DMS79 treated with DMSO at 0.1 percent for 48 hours (cell line): ENCODE results near the gene ZNF648.
"Not testable (repeated sequence)": the region's sequence is repeated elsewhere in the genome, so short reads cannot be mapped to it uniquely, and the experiment has no call there.

Experiments
- DNase-seq: peaks from one replicate; lab custom pipeline; 2025; lab: John Stamatoyannopoulos, UW

Gene ZNF648, protein sequence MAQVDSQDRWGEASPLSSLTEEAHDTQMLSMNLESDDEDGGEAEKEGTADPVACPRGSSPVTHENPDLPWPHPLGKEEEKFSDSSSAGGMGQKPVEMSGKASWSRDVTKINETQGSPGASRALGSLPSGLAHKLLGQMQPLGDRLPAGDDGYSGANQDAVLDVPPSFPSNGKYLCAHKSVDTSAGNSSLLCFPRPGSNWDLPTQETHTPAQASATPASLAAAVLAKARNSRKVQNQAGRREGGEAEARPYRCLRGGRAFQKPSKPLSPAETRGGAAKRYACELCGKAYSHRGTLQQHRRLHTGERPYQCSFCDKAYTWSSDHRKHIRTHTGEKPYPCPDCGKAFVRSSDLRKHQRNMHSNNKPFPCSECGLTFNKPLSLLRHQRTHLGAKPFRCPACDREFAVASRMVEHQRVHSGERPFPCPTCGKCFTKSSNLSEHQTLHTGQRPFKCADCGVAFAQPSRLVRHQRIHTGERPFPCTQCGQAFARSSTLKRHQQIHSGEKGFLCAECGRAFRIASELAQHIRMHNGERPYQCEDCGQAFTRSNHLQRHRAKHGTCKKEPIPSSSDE

DNA sequence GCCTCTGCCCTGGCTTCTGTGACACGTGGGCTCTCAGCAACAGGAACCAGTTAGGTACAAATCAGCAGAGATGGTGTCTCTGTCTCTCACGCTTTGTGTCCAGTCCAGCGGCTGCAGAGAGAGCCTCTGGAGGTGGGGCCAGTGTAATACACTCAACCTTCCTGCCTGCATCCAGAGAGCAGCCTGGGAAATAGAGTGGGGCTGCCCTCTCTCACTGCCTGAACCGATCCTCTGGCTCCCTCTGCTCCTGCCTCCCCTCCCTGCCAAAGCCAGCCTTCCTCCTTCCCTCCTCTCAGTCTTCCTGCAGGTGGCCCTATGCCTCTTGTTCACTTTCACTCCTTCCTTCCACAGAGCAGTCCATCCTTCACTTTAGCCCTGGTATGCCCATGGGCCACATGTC, at the start of gene ZNF648:
Gene ZNF648 (minus strand): TSS at position 119 of the 400 bp plus-strand sequence. CDS start 3,702 bp downstream, outside the sequence.
- no peak for DNase-seq

DNA sequence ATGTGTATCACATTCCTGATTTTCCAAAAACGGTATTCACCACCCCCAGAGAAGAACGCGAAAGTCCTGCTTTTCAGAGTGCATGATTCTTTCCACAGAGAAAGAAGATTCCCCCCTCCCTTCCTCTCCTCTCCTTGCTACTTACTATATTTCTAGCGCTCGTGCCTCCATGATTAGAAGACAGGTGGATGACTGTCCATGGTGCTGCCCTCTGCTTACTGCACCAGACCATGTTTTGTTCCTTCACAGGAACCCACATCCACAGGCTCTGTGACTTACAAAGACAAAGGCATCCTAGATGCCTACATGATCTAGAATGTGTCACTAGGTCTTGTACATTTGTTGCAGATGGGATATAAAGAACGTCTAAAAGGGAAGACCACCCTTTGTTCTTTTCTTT, 49.1 kb upstream of the ZNF648 start:
- no peak for DNase-seq

DNA sequence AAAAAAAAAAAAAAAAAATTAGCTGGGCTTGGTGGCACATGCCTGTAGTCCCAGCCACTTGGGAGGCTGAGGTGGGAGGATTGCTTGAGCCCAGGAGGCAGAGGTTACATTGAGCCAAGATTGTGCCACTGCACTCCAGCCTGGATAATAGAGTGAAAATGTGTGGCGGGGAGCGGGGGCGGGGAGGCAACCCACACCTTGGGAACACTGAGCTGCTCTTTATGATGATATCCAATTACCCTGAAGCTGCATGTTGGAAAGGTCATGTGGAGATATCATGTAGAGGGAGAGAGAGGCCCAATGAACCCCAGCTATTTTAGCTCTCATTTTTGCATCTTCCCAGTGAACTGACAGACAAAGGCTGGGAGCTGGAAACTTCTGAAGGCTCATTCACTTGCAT, 48.3 kb upstream of the ZNF648 start:
- DNase-seq, result no peak

DNA sequence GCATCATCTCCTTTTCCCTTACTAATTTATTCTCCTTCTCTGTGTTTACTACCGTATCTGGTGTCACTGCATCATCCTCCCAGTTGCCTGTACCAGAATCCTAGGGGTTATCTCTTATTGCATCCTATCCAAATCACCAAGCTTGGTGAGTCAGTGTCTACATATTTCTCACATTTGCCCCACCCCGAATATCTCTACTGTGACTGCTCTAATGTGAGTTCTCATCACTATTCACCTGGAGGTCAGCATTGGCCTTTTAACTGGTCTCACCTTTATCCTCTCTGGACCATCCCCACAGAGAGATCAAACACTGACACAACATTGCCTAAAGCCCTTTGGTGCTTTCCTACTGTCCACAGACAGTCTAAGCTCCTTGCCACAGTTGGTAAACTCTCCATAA, 45.7 kb upstream of the ZNF648 start:
- no peak for DNase-seq

DNA sequence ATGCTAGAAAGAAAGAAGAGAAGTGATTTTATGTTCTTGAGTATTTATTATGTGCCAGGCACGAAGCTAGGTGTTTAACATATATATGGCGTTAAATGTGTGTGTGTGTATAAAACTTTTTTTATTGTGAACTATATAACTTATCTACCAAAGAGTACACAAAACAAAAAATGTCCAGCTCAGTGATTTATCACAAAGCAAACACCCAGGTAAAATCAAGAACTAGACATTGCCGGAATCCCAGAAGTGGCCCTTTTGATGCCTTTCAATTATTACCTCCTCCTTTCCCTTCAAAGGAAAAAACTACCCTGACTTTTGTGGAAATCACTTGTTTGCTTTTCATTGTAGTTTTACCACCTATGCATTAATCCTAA, 40.5 kb upstream of the ZNF648 start:
- no peak for DNase-seq

DNA sequence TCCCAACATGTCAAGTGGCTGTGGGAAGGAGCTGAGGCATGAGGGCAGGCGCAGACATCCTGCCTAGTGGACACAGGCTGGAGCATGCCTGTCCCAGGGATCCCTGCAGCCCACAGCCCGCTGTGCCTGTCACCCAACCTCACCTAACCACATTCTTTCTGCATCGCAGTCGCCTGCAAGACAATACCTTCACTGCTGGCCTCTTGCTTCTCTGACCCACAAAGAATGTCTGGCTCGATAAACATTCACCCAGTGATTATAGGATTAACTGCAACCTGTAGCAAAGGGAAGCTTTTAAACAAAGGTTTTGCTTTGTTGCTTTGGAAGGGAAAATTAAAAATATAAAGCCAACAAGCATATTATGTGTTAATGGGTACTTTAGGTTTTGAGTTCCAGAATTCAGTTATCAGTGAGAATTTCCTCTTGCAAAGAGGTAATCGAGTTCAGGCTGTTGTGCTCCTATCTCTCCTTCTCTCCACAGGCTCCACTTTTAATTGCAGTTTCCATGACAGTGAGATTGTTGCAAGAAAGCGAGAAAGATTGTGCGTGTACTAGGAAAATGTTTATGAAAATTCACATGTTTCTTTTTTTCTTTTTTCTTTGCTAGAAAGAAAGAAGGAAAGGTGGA, 40.0 kb upstream of the ZNF648 start:
- DNase-seq, result no peak

DNA sequence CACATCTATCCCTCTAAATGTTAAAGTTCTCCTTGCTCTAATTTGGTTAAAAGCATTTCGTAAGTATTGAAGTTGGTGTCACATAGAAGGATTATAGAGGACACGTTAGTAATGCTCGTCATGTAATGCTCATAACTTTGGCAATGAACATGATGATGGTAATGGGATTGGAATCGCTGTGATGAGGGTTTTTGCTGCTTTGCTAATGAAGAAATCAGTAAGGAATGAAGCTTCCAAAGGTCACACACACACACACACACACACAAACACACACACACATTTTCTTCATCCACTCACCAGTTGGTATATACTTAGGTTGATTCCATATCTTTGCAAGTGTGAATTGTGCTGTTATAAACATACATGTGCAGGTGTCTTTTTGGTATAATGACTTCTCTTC, 36.8 kb upstream of the ZNF648 start:
- DNase-seq, result no peak

DNA sequence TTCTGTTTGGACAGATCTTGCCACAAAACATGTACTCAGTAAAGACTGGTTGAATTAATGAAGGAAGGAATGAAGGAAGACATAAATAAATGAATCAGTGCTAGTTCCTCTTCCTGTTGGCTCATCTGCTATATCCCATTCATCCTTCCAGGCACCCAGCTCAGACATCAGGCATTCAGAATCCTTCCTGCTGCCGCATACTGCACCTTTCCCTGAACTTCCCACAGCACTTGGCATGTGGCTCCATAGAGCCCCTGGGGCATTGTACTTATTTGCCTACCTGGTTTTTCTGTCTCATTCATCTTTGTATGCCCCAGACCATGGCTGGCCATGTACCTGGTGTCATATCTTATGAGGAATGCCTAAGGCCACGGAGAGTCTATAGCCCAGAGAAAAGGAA, 34.4 kb upstream of the ZNF648 start:
- DNase-seq, result no peak

DNA sequence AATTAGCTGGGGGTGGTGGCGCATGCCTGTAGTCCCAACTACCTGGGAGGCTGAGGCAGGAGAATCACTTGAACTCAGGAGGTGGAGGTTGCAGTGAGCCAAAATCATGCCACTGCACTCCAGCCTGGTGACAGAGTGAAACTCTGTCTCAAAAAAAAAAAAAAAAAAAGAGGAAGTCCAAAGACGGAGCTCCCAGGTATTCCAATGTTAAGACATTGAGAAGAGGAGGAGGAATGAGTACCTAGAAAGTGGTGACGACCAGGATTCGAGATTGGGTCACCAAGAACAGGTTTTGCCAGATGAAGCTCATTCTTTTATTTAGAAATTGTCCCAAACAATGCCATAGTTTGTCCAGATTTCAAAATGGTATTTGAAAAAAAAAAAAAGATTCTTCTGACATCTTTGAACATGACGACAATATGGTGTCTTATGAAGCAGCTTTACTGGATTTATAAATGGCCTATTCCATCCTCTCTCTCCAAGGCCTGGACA, 33.0 kb upstream of the ZNF648 start:
- not testable (repeated sequence) for DNase-seq

DNA sequence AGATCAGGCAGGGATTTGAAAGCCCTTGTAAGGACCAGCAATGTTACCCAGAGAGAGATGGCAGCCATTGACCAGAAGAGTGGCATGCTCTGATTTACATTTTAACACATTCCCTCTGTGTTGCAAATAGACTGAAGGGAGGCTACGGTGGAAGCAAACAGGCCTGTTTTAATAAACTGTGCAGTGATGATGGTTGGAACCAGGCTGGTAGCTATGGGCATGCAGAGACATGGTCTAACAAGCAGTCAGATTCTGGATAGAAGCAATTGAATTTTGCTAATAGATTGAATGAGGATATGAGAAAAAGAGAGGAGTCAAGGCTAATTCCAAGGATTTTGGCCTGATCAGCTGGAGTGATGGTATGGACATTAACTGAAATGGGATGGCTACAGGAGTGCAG, 32.3 kb upstream of the ZNF648 start:
- DNase-seq, result no peak

DNA sequence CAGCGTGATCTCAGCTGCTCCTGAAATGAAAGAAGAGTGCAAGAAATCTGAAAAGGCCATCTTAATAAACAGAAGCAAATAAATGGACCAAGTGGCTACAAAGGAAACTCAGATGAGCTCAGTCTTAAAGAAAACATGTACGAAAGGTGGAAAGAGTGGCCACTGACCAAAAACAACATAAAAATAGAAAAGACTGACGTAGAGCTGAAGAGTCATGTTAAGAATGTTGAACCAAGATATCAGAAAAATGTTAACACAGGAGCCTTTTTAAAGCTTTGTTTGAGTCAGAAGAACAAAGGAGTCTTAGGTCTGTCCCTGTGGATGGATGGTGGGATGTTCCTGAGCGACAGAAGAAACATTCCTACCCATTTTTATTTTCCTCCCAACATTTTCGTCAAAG, 30.8 kb upstream of the ZNF648 start:
- DNase-seq, result no peak

DNA sequence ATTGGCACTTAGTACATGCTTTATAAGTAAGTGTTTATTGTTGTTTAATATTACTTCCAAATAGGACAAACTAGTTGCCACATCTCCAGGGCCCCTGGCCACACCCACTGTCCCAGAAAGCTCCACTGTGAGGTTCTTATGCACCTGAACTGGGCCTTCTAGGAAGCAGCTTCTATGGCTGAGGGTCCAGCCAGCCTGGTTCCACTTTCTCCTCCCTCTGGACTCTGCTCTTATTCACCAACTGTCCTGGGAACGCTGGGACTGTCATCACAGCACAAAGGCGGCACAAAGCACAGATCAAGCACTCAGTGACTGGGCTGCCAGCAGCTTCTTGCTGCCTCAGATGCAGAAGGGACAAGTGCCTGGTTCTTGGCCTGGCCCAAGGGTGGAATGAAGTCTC, 29.6 kb upstream of the ZNF648 start:
- DNase-seq, result no peak

DNA sequence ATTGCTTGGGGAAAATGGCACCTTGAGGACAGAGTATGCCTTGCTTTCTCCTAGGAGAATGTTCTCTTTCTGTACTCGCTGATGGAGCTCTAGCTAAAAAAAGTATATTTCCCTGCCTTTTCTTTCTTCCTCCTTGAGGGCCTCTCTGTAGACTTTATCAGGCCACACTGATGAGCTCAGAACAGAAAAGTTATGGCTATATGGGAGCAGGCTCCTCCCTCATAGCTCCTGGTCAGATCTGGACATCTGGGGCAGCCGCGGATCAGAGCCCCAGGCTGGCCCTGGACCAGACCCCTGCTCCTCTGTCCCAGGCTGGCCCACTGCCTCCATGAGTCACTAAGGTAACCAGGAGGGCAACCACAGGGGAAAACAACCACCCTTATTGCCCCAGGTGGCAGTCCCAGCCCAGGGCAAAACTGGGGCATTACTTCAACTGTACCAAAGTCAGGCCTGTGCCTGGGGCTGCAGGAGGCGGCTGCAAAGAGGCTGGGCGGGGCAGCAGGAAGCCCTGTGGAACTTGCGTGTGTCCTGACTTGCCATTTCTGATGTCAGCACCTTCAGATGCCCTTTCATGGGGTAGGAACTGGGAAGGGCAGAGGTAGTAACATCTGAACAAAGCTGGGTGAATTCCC, 26.3 kb upstream of the ZNF648 start:
- DNase-seq, result no peak

DNA sequence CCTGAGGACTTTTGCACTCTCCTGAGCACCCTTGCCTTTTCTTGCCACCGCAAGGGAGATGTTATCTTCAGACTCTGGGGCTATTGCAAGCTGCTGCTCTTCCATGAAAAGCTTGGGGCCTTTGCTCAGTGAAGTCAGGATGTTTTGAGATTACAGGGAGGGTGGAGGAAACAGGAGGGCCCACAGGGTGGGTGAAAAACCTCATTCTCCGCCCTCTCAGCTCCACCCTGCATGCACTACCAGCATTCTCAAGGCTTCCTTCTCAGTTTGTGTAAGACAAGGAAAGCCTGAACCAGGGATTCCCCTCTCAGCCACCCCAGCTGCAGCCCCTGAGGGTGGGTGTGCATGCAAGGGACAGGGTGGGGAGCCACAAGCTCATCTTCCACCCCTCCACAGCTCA, 25.8 kb upstream of the ZNF648 start:
- DNase-seq, result no peak

DNA sequence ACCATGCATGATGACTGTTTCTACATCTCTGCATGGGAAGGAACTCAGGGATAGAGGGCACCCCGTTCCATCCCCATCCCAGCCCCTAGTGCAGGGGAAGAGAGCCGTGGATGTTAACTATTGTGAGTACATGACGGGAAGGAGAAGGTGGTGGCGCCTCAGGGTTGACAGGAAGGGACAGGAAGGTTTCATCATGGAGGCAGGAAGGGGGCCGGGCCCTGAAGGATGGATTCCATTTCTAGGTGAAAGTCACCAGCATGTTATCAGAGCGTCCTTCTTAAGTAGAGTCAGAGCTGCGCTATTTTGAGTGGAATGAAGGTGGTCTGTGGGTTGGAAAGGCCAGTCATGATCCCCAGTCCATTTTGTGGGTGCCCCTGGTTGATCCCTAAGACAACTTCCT, 25.1 kb upstream of the ZNF648 start:
- DNase-seq, result no peak

DNA sequence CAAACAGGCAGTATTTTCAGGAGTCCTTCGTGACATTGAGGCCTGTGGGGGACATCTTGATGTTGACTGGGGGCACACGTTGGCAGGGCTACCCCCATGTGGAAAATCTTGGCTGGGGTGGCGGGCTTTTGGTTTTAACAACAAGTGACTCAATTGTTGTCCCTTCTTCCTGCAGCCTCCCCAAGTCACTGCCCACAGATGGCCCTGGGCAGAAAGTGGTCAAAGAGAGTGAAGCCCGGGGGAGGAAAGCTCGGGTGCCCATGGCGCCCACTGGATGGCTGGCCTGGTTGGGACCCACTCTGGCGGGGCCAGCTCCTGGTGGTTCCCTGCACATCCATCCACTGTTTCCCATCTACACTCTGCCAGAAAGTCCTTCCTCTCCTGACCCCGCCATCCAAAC, 24.6 kb upstream of the ZNF648 start:
- DNase-seq, result no peak

DNA sequence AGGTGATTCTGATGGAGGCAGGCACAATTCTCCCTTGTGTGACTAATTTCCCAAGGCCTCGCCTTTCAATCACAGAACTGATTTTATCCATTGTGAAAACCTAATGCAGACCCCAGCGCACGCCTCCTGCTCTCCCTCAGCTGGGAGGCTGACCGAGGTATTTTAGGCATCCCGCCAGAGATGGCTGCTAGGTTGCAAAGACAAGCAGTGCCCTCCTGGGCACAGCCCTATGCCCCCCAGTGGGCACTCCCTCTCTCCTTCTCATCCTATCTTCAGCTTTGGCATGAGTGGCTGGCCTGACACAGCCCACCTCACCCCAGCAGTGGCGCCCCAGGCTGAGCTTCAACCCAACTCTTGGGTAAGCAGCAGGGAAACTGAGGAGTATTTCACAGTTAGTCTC, 24.2 kb upstream of the ZNF648 start:
- DNase-seq, result no peak

DNA sequence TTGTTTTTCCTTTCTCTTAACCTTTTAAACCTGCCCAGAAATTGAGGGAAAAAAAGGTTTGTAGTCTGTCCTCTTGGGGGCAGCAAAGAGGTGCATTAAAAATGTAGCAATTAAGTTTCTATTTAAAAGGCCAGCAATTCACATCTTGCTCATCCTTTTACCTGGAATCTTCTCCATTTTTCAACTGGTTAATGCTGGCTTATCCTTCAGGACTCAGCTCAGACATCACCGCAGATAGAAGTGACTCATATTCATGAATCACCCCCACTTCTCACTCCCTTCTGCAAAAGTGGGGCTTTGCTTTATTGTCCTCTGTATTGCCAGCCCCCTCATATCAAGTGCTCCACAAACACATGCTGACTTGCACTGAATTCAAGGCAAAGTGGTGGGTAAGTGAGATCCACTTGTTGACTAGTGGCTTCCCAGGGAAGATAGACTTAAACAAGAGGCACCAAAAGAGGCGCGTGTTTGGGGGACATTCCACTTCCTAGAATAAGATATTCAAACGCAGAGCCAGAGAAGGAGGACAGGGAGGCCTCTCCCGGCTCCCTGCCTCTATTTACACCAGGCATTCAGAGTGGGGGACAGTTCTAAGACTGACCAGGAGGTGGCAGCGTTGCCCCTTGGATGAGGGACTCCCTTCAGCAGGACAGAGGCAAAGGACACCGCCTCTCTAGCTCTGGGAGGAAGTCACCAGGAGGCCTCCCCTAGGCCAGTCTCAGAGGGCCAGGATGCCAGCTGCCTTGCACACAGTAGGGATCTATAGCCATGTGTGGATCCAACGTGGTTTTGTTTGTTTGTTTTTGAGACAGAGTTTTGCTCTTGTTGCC, 23.2 kb upstream of the ZNF648 start:
- peak; percentile 49 for DNase-seq

DNA sequence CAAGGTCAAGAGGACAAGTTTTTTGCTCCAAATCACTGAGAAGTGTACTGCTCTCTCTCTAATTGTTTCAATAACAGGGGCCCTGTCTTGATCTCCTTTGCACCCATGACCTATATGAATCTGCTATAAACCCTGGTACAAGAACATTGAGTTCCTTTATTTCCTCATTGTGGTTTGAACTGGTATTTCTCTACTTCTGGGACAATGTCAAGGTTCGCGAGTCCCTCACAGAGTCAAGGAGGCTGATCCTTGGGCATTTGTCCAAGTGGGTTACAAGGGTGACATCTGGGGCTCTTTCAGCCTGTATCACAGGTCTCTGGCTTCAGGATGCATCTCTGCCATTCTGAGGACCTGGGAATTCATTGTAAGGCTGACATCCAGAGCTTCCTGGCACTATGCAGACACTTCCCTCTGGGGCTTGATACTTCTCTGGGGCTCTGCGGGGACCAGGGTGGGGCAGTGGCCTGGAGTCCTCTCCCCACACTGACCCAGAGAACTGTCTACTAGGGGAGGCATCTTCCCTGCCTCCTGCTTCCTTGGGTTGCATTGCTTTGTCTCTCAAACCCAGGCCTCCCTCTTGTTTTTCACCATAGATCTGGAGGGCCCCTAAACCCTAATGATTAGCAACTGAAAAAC, 22.5 kb upstream of the ZNF648 start:
- DNase-seq, result no peak

DNA sequence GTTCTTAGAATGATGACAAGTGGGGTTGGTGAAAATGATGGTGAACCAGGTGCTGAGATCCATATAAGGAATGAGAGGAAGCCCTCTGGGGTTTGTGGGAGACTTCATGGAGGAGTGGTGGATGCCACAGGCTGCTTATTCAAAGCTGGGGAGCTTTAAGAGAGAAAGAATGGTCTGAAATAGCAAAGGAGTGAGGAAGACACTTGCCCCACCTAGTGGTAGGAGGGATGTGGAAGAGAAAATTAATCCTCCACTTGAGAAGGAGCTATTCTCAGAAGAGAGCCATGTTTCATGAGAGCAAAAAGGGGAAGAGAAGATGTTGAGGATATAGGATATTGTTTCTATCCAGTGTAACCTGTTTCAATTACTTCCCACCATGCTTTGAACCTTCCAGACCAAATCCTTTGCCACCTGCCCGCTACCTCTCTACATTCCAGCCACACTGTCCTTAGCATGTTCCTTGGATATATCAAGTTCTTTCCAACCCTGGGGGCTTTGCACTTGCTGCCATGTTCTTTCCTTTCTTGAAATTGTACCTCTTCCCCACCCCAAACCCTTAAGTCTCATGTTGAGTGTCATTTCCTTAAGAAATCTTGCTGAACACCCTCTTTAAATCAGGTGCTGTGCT, 19.6 kb upstream of the ZNF648 start:
- peak; percentile 4 for DNase-seq

DNA sequence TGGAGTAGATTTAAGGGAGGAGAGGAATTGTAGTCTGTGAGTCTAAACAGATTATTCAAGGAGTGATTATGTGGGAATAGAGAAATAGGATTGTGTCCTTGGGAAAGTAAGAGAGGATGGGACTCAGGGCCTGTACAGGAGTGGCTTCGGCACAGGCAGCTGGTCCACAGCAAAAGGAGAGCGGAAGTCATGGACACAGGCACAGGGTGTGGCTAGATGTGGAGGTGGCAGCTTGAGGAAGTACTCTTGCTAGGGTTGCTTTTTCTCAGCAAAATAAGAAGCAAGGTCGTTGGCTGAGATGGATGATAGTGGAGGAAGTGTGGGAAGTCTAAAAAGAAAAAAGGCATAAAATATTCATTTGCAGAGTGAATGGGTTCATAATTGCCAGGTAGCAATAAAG, 18.5 kb upstream of the ZNF648 start:
- no peak for DNase-seq
